Measurements from ENCODE around the gene PCSK6. TPM values are rescaled to one million over a fixed set of nuclear protein-coding genes. Genes with fewer than 3 reads are reported as not detected.

PCSK6 gene
- total and polyA plus RNA-seq, 2 of the 8 experiments (the other 6 are each of a cell fraction or from before 2014, with no cell fraction given), result 1.9 to 4.0 TPM

- FAIRE-seq (no peak), DNase-seq (ENCODE audit: low read depth in 1 of 2, low spot score in 2 of 2) (no peak)
- CTCF ChIA-PET (ENCODE audit: partially characterized antibody), result interaction anchor here (2.3 to 9.4 kb wide), 2 partner anchors 8 to 192 kb away, joined by 5 to 94 read pairs; no protein-coding TSS in a partner anchor
Measured at GRCh38 chr15:101310161-101310480, 179.4 kb downstream of the PCSK6 start.

More at GRCh38 chr15:101310161-101310480, 179.4 kb downstream of the PCSK6 start:
- Histone ChIP-seq H3K23me2 (ENCODE audit: low read depth, low read length) (no peaks in the 10 kb centered on the region), H3K56ac (replicated peaks; ENCODE audit: insufficient read length, low read depth, low read length) (no peak overlapping the region), H4K5ac (ENCODE audit: insufficient read length, low read depth, low read length) (no peak overlapping the region), H3K79me1 (ENCODE audit: low read depth, low read length) (no peaks in the 10 kb centered on the region), H2AFZ (ENCODE audit: low read length) (no peak overlapping the region), H3K9ac (replicated peaks in 1 of 4; ENCODE audit: extremely low read depth in 1 of 4, low read depth in 3 of 4, low read length in 3 of 4) (no peak overlapping the region), H4K20me1 (replicated peaks in 1 of 2; ENCODE audit: control insufficient read depth in 1 of 2, insufficient read depth in 2 of 2, low read length in 2 of 2) (no peaks in the 10 kb centered on the region), H3K4ac (replicated peaks; ENCODE audit: insufficient read length, low read depth, low read length) (no peak overlapping the region), H3K9me3 (ENCODE audit: insufficient read depth in 2 of 2, low read depth in 1 of 2, low read length in 1 of 2) (no peaks in the 10 kb centered on the region), H2BK5ac (ENCODE audit: low read depth, low read length) (no peak overlapping the region), H4K8ac (ENCODE audit: extremely low read depth, insufficient read depth, low read length) (no peak overlapping the region), H3K27me3 (replicated peaks in 1 of 4; ENCODE audit: control insufficient read depth in 3 of 4, extremely low read depth in 1 of 4, insufficient read depth in 3 of 4, low read length in 3 of 4) (no peaks in the 10 kb centered on the region), H3K27ac (ENCODE audit: low read depth, low read length) (no peak overlapping the region), H3K79me2 (ENCODE audit: control insufficient read depth in 1 of 2, insufficient read depth in 2 of 2, low read length in 2 of 2) (no peaks in the 10 kb centered on the region), H2BK120ac (replicated peaks; ENCODE audit: low read depth, low read length) (no peak overlapping the region), H3K18ac (ENCODE audit: extremely low read depth, low read length) (no peak overlapping the region), H3K4me1 (replicated peaks in 1 of 4; ENCODE audit: control insufficient read depth in 3 of 4, insufficient read depth in 4 of 4, low read length in 3 of 4) (peaks cover 0 to 5% (median 0%) of the 10 kb centered on the region in 4 experiments; a peak in 1 of 7 replicates), H2BK12ac (ENCODE audit: low read depth, low read length) (no peak overlapping the region), H3K14ac (ENCODE audit: insufficient read length) (no peak overlapping the region), H2BK20ac (ENCODE audit: low read length) (no peak overlapping the region), H3K23ac (ENCODE audit: insufficient read length) (no peak overlapping the region), H3K4me2 (ENCODE audit: insufficient read depth in 1 of 2, low read depth in 2 of 2, low read length in 2 of 2) (no peak overlapping the region), H2BK15ac (ENCODE audit: low read length) (no peak overlapping the region), H4K91ac (replicated peaks; ENCODE audit: insufficient read length, low read length) (no peak overlapping the region), H3K4me3 (ENCODE audit: extremely low read depth in 1 of 4, insufficient read depth in 2 of 4, low read depth in 3 of 4, low read length in 4 of 4) (no peak overlapping the region), H2AK5ac (ENCODE audit: low read depth, low read length) (no peak overlapping the region), H3K36me3 (ENCODE audit: control insufficient read depth in 2 of 4, insufficient read depth in 4 of 4, low read length in 3 of 4) (no peaks in the 10 kb centered on the region)
- WGBS, 2 experiments (ENCODE audit: extremely low coverage in 1 of 2, insufficient coverage in 1 of 2, insufficient read length in 1 of 2, insufficient replicate concordance in 2 of 2, low coverage in 1 of 2, low lambda C conversion rate in 2 of 2, missing lambda C conversion rate in 1 of 2), result 91% methylated on average over 7 of the region's 7 CpGs; no CpG with 5 or more reads in 1 of the 2 experiments
- POLR2A ChIA-PET (ENCODE audit: partially characterized antibody), result no interaction called here
- no peak for TF ChIP-seq SIX5 (IDR thresholded peaks at IDR 0.05; ENCODE audit: low read depth, low read length)
- TF ChIP-seq GTF2F1 (IDR thresholded peaks at IDR 0.05; ENCODE audit: borderline replicate concordance, low read depth, low read length), result no peak
- TF ChIP-seq BCL11A (IDR thresholded peaks at IDR 0.05; ENCODE audit: low read depth in 2 of 2, low read length in 2 of 2), result no peak
- no peak for TF ChIP-seq TAF7 (optimal IDR thresholded peaks at IDR 0.05; ENCODE audit: borderline replicate concordance, low read depth, low read length)
- no peak for TF ChIP-seq BACH1 (IDR thresholded peaks at IDR 0.05; ENCODE audit: low read length)
- no peak for TF ChIP-seq RXRA (IDR thresholded peaks at IDR 0.05; ENCODE audit: insufficient read depth, low read depth, low read length)
- TF ChIP-seq RFX5 (IDR thresholded peaks at IDR 0.05; ENCODE audit: borderline replicate concordance, low read depth, low read length), result no peak
- no peak for TF ChIP-seq CBX5 (IDR thresholded peaks at IDR 0.05; ENCODE audit: low read depth, low read length)
- no peak for TF ChIP-seq TCF12 (IDR thresholded peaks at IDR 0.05; ENCODE audit: low read depth, low read length)
- no peak for TF ChIP-seq TAF1 (IDR thresholded peaks at IDR 0.05; ENCODE audit: low read depth, low read length)
- TF ChIP-seq SUZ12 (IDR thresholded peaks at IDR 0.05; ENCODE audit: low read length), result no peak
- TF ChIP-seq BRCA1 (IDR thresholded peaks at IDR 0.05; ENCODE audit: low read depth, low read length), result no peak
- TF ChIP-seq POLR2A (IDR thresholded peaks at IDR 0.05; ENCODE audit: control extremely low read depth in 1 of 2, low read depth in 2 of 2, low read length in 2 of 2), result no peak
- no peak for TF ChIP-seq SP2 (IDR thresholded peaks at IDR 0.05; ENCODE audit: low read length)

Measured in H1 (cell line).